ENCODE measurements around the gene RNF114. TPM values are rescaled to one million over a fixed set of nuclear protein-coding genes. Genes with fewer than 3 reads are reported as not detected.

Gene RNF114
- total RNA-seq, 1 donor from 2014 or later, result 138 TPM

DNA sequence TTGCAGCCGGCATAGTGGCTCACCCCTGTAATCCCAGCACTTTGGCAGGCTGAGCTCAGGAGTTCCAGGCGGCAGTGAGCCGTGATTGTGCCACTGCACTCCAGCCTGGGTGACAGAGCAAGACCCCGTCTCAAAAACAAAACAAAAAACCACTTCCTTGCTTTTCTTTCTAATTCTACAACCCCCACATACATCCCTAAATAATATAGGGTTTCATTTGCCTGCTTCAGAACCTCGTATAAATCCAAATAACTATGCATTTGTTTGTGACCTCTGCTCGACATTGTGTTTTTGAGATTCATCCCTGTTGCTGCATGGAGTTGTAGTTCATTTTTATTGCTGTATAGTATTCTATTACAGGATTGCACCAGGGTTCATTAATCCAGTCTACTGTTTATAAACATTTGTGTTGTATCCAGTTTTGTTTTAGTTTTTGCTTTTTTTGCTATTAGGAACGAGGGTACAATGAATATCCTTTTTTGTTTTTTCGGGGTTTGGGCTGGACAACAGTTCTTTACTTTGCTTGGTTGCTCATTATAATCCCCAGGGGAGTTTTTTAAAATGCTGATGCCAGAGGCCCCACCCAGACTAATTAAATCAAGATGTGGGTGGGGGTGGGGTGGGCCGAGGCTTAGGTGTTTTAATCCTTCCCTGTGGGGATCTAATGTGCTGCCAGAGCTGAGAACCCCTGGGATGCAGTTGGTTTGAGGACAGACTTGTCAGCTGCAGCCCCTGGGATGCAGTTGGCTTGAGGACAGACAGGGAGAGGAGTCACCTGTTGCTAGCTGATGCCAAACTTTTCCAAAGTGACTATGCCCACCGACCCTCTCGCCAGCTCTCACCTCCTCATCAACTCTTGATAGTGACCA, 44.2 kb downstream of the RNF114 start:
- TF ChIP-seq, protein P1, sequence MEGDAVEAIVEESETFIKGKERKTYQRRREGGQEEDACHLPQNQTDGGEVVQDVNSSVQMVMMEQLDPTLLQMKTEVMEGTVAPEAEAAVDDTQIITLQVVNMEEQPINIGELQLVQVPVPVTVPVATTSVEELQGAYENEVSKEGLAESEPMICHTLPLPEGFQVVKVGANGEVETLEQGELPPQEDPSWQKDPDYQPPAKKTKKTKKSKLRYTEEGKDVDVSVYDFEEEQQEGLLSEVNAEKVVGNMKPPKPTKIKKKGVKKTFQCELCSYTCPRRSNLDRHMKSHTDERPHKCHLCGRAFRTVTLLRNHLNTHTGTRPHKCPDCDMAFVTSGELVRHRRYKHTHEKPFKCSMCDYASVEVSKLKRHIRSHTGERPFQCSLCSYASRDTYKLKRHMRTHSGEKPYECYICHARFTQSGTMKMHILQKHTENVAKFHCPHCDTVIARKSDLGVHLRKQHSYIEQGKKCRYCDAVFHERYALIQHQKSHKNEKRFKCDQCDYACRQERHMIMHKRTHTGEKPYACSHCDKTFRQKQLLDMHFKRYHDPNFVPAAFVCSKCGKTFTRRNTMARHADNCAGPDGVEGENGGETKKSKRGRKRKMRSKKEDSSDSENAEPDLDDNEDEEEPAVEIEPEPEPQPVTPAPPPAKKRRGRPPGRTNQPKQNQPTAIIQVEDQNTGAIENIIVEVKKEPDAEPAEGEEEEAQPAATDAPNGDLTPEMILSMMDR (IDR thresholded peaks at IDR 0.05; ENCODE audit: insufficient read depth, low read length, poor library complexity, severe bottlenecking), result no peak
- peaks cover 11% of the 10 kb centered on the region for H3K27me3 ChIP-seq (ENCODE audit: control insufficient read depth, insufficient read depth, low read length)
- DNase-seq (ENCODE audit: low read depth), result no peak
- H3K36me3 ChIP-seq (ENCODE audit: control insufficient read depth, insufficient read depth, low read length), result no peaks in the 10 kb centered on the region
- no peak overlapping the region for H3K4me3 ChIP-seq (ENCODE audit: low read depth, low read length)

- no peak overlapping the region for H3K4me3 ChIP-seq (ENCODE audit: low read depth, low read length)
- TF ChIP-seq, protein P1 (IDR thresholded peaks at IDR 0.05; ENCODE audit: insufficient read depth, low read length, poor library complexity, severe bottlenecking), result no peak
- no peaks in the 10 kb centered on the region for H3K36me3 ChIP-seq (ENCODE audit: control insufficient read depth, insufficient read depth, low read length)
- no peak for DNase-seq (ENCODE audit: low read depth)
- H3K27me3 ChIP-seq (ENCODE audit: control insufficient read depth, insufficient read depth, low read length), result peaks cover 11% of the 10 kb centered on the region
Measured at GRCh38 chr20:49981218-49982071, 45.2 kb downstream of the RNF114 start.

DNA sequence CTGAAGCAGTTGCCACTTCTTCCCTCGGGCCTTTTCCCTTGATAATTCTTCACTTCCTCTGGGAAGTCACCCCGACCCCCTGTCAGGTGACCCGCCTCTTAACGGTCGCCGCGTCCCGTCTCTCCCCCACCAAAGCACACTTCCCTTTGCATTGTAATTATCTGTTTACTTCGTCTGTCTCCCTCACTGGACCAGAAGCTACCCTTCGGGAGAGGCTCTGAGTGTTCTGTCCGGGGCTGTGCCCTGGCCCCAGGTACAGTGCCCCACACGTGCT, 45.8 kb downstream of the RNF114 start:
- H3K4me3 ChIP-seq (ENCODE audit: low read depth, low read length), result no peak overlapping the region
- peaks cover 11% of the 10 kb centered on the region for H3K27me3 ChIP-seq (ENCODE audit: control insufficient read depth, insufficient read depth, low read length)
- no peaks in the 10 kb centered on the region for H3K36me3 ChIP-seq (ENCODE audit: control insufficient read depth, insufficient read depth, low read length)
- no peak for DNase-seq (ENCODE audit: low read depth)
- TF ChIP-seq, protein P1 (IDR thresholded peaks at IDR 0.05; ENCODE audit: insufficient read depth, low read length, poor library complexity, severe bottlenecking), result no peak

GRCh38 chr20:49982346-49983122, 46.3 kb downstream of the RNF114 start, which contains the start of gene SNAI1:
SNAI1 (plus strand) TSS chr20:49982980; CDS start chr20:49983060, 80 bp downstream.
- no peak for DNase-seq (ENCODE audit: low read depth)
- TF ChIP-seq, protein P1 (IDR thresholded peaks at IDR 0.05; ENCODE audit: insufficient read depth, low read length, poor library complexity, severe bottlenecking), result peak; percentile 40
- Histone ChIP-seq H3K36me3 (ENCODE audit: control insufficient read depth, insufficient read depth, low read length) (no peaks in the 10 kb centered on the region), H3K4me3 (ENCODE audit: low read depth, low read length) (peak within 1 kb of the TSS; percentile 82), H3K27me3 (ENCODE audit: control insufficient read depth, insufficient read depth, low read length) (peaks cover 11% of the 10 kb centered on the region)

- TF ChIP-seq, protein P1 (IDR thresholded peaks at IDR 0.05; ENCODE audit: insufficient read depth, low read length, poor library complexity, severe bottlenecking), result no peak
- DNase-seq (ENCODE audit: low read depth), result no peak
- H3K4me3 ChIP-seq (ENCODE audit: low read depth, low read length), result peak overlapping the region; percentile 82
- peaks cover 11% of the 10 kb centered on the region for H3K27me3 ChIP-seq (ENCODE audit: control insufficient read depth, insufficient read depth, low read length)
- no peaks in the 10 kb centered on the region for H3K36me3 ChIP-seq (ENCODE audit: control insufficient read depth, insufficient read depth, low read length)
Measured at GRCh38 chr20:49983123-49983847, 47.1 kb downstream of the RNF114 start.

Data from kidney epithelial cell (primary cell).